Pancreas (tissue), 10 donors: ENCODE data around the gene ZBTB11. TPM values are rescaled to one million over a fixed set of nuclear protein-coding genes. Genes with fewer than 3 reads are reported as not detected.

ENCODE experiments used
- ATAC-seq, 4 donors: fragments of 200-7000 bp; cut with Tn5 transposase; one replicate each; pipeline versions ENCODE4 v1.8.0 to v1.9.1; 2020; ENCODE audit warnings: mild to moderate bottlenecking in 4 of 4, moderate library complexity in 4 of 4
- DNase-seq, 6 donors: peaks; one replicate each; pipeline ENCODE4 v3.0.0-alpha.2; 2020
- FAIRE-seq: peaks from 2 replicates; lab custom pipeline; 2012; peaks lifted over from hg19 to GRCh38; lab: Jason Lieb, UNC
- H3K27ac ChIP-seq, 4 donors: fragments of 200-600 bp; sonication (generic); 1 replicate in 3 of 4; 2 replicates in 1 of 4; pipeline versions ENCODE4 v1.5.0 to v1.8.0; 2020
- H3K27me3 ChIP-seq, 4 donors: fragments of 200-600 bp; one replicate each; pipeline ENCODE4 v1.8.0; 2021
- H3K36me3 ChIP-seq, 3 donors: fragments of 200-600 bp; sonication (generic) in 1 of 3; one replicate each; pipeline versions ENCODE4 v1.5.0 to v1.8.0; 2020 to 2021
- H3K4me1 ChIP-seq, 3 donors: fragments of 200-600 bp; one replicate each; pipeline ENCODE4 v1.8.0; 2021
- H3K4me3 ChIP-seq, 4 donors: fragments of 200-600 bp; sonication (generic) in 2 of 4; one replicate each; pipeline versions ENCODE4 v1.5.0 to v1.8.0; 2020 to 2021
- H3K9me3 ChIP-seq, 4 donors: fragments of 200-600 bp; one replicate each; pipeline ENCODE4 v1.8.0; 2021
- CTCF ChIP-seq, 4 donors: fragments of 200-600 bp; sonication (generic) in 3 of 4; IDR thresholded peaks; one replicate each; pipeline versions ENCODE4 v1.5.0 to v1.8.0; 2021; ENCODE audit warnings: antibody characterized with exemption in 4 of 4
- WGBS, 2 donors: extraction: QIAGEN DNeasy Blood & Tissue Kit; methylation state at CpG; one replicate each; pipeline ENCODE4 v1.1.7; 2013; 5-methylcytosine and 5-hydroxymethylcytosine counted together
- intact Hi-C, 3 donors: fragments of 100-400 bp; cut with DNase I; formaldehyde crosslinking; loops; one replicate each; pipeline versions ENCODE4 v1.11.1 to v1.14.2; 2022
- polyA plus RNA-seq, 2 donors: library from polyadenylated mRNA; stranded (reverse); fragments of 200-250 nt; gene quantifications; one replicate each; pipeline ENCODE4 v1.2.3, GENCODE V29; 2013
- total RNA-seq, 6 donors: library from RNA; stranded (reverse); fragmentation: NEBNext Ultra II Directional in 4 of 6; extraction: Animal tissue kit (Norgen Biotek cat#: 25700) in 4 of 6; gene quantifications; one replicate each; pipeline versions ENCODE4 v1.2.1 to v1.2.4, GENCODE V29; 2021 to 2023
- donor health status: healthy with polysubstance abuse.
- donor health status: DM: no; HTN: no; CAD: no; lungs with moderate emphysema.
- donor health status: DM: no; HTN: no; CAD: no.
- donor health status: control.
- donor health status: control.
- donor health status: Bipolar disorder and iron deficiency.
- donor health status: DM: yes; HTN: yes; CAD: no.
- donor health status: DM: no; HTN: no; CAD: no.
- donor health status: DM: no; HTN: no; CAD: no.
- donor health status: DM: yes; HTN: yes; CAD: no.

The ZBTB11 gene
- total and polyA plus RNA-seq, 8 donors = 4.5 to 11.0 (median 7.3) TPM

- ATAC-seq = no peak
- intact Hi-C loops = no loop called here
- FAIRE-seq = no peak
- Histone ChIP-seq H3K27ac (no peak overlapping the region), H3K4me3 (no peak overlapping the region), H3K9me3 (no peaks in the 10 kb centered on the region), H3K4me1 (peaks cover 7 to 27% (median 12%) of the 10 kb centered on the region in 3 donors), H3K36me3 (peaks cover 0 to 8% (median 0%) of the 10 kb centered on the region in 3 donors), H3K27me3 (no peaks in the 10 kb centered on the region)
- TF ChIP-seq CTCF (IDR thresholded peaks at IDR 0.05) = no peak
- 93% methylated on average over 13 of the region's 13 CpGs for WGBS, 2 donors
- DNase-seq = no peak
Measured at GRCh38 chr3:101673953-101674352, 3.0 kb downstream of the ZBTB11 start.

- DNase-seq (no peak), ATAC-seq (no peak), FAIRE-seq (no peak)
- intact Hi-C loops = no loop called here
- no peak overlapping the region for H3K4me3 ChIP-seq
- peaks cover 0 to 16% (median 0%) of the 10 kb centered on the region in 3 donors for H3K36me3 ChIP-seq
- no peak for TF ChIP-seq CTCF (IDR thresholded peaks at IDR 0.05)
- no peaks in the 10 kb centered on the region for H3K9me3 ChIP-seq
- H3K4me1 ChIP-seq = peaks cover 7 to 15% (median 8%) of the 10 kb centered on the region in 3 donors
- H3K27me3 ChIP-seq = no peaks in the 10 kb centered on the region
- no peak overlapping the region for H3K27ac ChIP-seq
- WGBS, 2 donors = 82 to 87% methylated on average over 5 of the region's 5 CpGs
Measured at GRCh38 chr3:101671014-101671413, 5.9 kb downstream of the ZBTB11 start.

GRCh38 chr3:101667844-101668243 lies 9.1 kb downstream of the ZBTB11 start:
- no peak for TF ChIP-seq CTCF (IDR thresholded peaks at IDR 0.05)
- H3K4me1 ChIP-seq = peaks cover 0 to 6% (median 0%) of the 10 kb centered on the region in 3 donors
- H3K27ac ChIP-seq = no peak overlapping the region
- H3K9me3 ChIP-seq = no peaks in the 10 kb centered on the region
- DNase-seq (no peak), ATAC-seq (no peak), FAIRE-seq (no peak)
- H3K36me3 ChIP-seq = peaks cover 0 to 42% (median 22%) of the 10 kb centered on the region in 3 donors
- 92 to 100% methylated on average over 1 of the region's 1 CpG for WGBS, 2 donors
- no peak overlapping the region for H3K4me3 ChIP-seq
- no peaks in the 10 kb centered on the region for H3K27me3 ChIP-seq
- intact Hi-C loops = no loop called here

- Histone ChIP-seq H3K27ac (no peak overlapping the region), H3K36me3 (peaks cover 0 to 47% (median 23%) of the 10 kb centered on the region in 3 donors), H3K4me3 (no peak overlapping the region), H3K4me1 (peaks cover 0 to 1% (median 0%) of the 10 kb centered on the region in 3 donors), H3K27me3 (no peaks in the 10 kb centered on the region), H3K9me3 (no peaks in the 10 kb centered on the region)
- ATAC-seq (no peak), DNase-seq (no peak), FAIRE-seq (no peak)
- WGBS, 2 donors = 90 to 96% methylated on average over 6 of the region's 6 CpGs
- intact Hi-C loops = no loop called here
- TF ChIP-seq CTCF (IDR thresholded peaks at IDR 0.05) = no peak
Measured at GRCh38 chr3:101667331-101667730, 9.6 kb downstream of the ZBTB11 start.

- Histone ChIP-seq H3K4me3 (no peak overlapping the region), H3K27me3 (no peaks in the 10 kb centered on the region), H3K27ac (no peak overlapping the region), H3K4me1 (no peaks in the 10 kb centered on the region), H3K36me3 (peaks cover 0 to 61% (median 23%) of the 10 kb centered on the region in 3 donors), H3K9me3 (no peaks in the 10 kb centered on the region)
- no peak for FAIRE-seq
- intact Hi-C loops = no loop called here
- no peak for DNase-seq
- TF ChIP-seq CTCF (IDR thresholded peaks at IDR 0.05) = no peak
- ATAC-seq = no peak
Measured at GRCh38 chr3:101665851-101666250, 11.1 kb downstream of the ZBTB11 start.
